OCI-M2 (cell line): ENCODE data around the gene LGI4.

ENCODE experiments used
- DNase-seq: peaks from one replicate; lab custom pipeline; 2025; ENCODE audit not compliant: unreplicated experiment; lab: John Stamatoyannopoulos, UW

LGI4 gene

GRCh38 chr19:35124098-35125060, 10.5 kb downstream of the LGI4 start:
- DNase-seq = no peak

- DNase-seq = no peak
Measured at GRCh38 chr19:35123573-35123972, 11.3 kb downstream of the LGI4 start.

- no peak for DNase-seq
Measured at GRCh38 chr19:35122687-35123551, 11.9 kb downstream of the LGI4 start.

GRCh38 chr19:35120898-35121297, 14.0 kb downstream of the LGI4 start:
- DNase-seq = no peak

- no peak for DNase-seq
Measured at GRCh38 chr19:35120492-35120891, 14.4 kb downstream of the LGI4 start.

GRCh38 chr19:35119578-35120155, 15.2 kb downstream of the LGI4 start:
- DNase-seq = no peak

- DNase-seq = no peak
Measured at GRCh38 chr19:35119091-35119490, 15.8 kb downstream of the LGI4 start.

GRCh38 chr19:35118268-35119020, 16.4 kb downstream of the LGI4 start:
- DNase-seq = no peak

- no peak for DNase-seq
Measured at GRCh38 chr19:35117799-35118198, 17.1 kb downstream of the LGI4 start.

GRCh38 chr19:35117116-35117515, 17.7 kb downstream of the LGI4 start:
- DNase-seq = no peak

GRCh38 chr19:35116072-35116801, 18.6 kb downstream of the LGI4 start:
- no peak for DNase-seq

GRCh38 chr19:35115177-35115951, 19.5 kb downstream of the LGI4 start, which contains the start of gene FXYD3:
Gene FXYD3 (plus strand): TSS chr19:35115823. CDS start chr19:35119377, 3,554 bp downstream.
- DNase-seq = no peak

- peak; percentile 88 for DNase-seq
Measured at GRCh38 chr19:35114353-35115176, 20.3 kb downstream of the LGI4 start.

GRCh38 chr19:35112995-35113688, 21.7 kb downstream of the LGI4 start:
- DNase-seq = no peak

GRCh38 chr19:35110974-35111373, 23.9 kb downstream of the LGI4 start:
- DNase-seq = no peak

- DNase-seq = no peak
Measured at GRCh38 chr19:35109395-35110112, 25.3 kb downstream of the LGI4 start.

GRCh38 chr19:35108730-35109129, 26.1 kb downstream of the LGI4 start:
- DNase-seq = no peak
